ENCODE results near the gene CCDC7.
"Not testable (repeated sequence)": the region's sequence is repeated elsewhere in the genome, so short reads cannot be mapped to it uniquely, and the experiment has no call there.

CCDC7 gene

GRCh38 chr10:32793033-32793432, 347.1 kb downstream of the CCDC7 start:
- no peak for TF ChIP-seq CTCF (conservative IDR thresholded peaks at IDR 0.05)
- no peak overlapping the region for H3K27ac ChIP-seq

- peak; percentile 82 for TF ChIP-seq CTCF (conservative IDR thresholded peaks at IDR 0.05)
- H3K27ac ChIP-seq: no peak overlapping the region
These were observed 349.8 kb downstream of the CCDC7 start for GRCh38 chr10:32795598-32796183.

GRCh38 chr10:32797393-32797792, 351.5 kb downstream of the CCDC7 start:
- H3K27ac ChIP-seq: not testable (repeated sequence)

GRCh38 chr10:32846974-32847373, 401.0 kb downstream of the CCDC7 start:
- no peak for TF ChIP-seq CTCF (conservative IDR thresholded peaks at IDR 0.05)
- no peak overlapping the region for H3K27ac ChIP-seq

GRCh38 chr10:32851301-32851700, 405.4 kb downstream of the CCDC7 start:
- no peak for TF ChIP-seq CTCF (conservative IDR thresholded peaks at IDR 0.05)
- H3K27ac ChIP-seq: no peak overlapping the region

GRCh38 chr10:32854435-32854834, 408.5 kb downstream of the CCDC7 start:
- no peak for TF ChIP-seq CTCF (conservative IDR thresholded peaks at IDR 0.05)
- H3K27ac ChIP-seq: no peak overlapping the region

- no peak overlapping the region for H3K27ac ChIP-seq
- no peak for TF ChIP-seq CTCF (conservative IDR thresholded peaks at IDR 0.05)
These were observed 419.2 kb downstream of the CCDC7 start for GRCh38 chr10:32865170-32865569.

- TF ChIP-seq CTCF (conservative IDR thresholded peaks at IDR 0.05): no peak
- no peak overlapping the region for H3K27ac ChIP-seq
These were observed 432.0 kb downstream of the CCDC7 start for GRCh38 chr10:32877915-32878314.

All from VCaP (cell line).